Anterior cingulate cortex (tissue), 58 donors: ENCODE data around the gene CADPS.
A peak's percentile ranks its signal among the peaks of the same experiment; 100 is the strongest.

Experiments used
- DNase-seq, 58 donors: peaks; one replicate each; lab custom pipeline; 2025; lab: John Stamatoyannopoulos, UW

The CADPS gene

GRCh38 chr3:62475306-62475705 lies 399.9 kb downstream of the CADPS start:
- no peak for DNase-seq

GRCh38 chr3:62467966-62468722 lies 407.1 kb downstream of the CADPS start:
- DNase-seq, result no peak

- peak in 1 of 58 donors; percentile 8 for DNase-seq
These were observed 412.4 kb downstream of the CADPS start for GRCh38 chr3:62462788-62463187.

- peak in 8 of 58 donors; percentile 5 to 41 (median 26) for DNase-seq
These were observed 413.0 kb downstream of the CADPS start for GRCh38 chr3:62462104-62462762.

- no peak for DNase-seq
These were observed 420.3 kb downstream of the CADPS start for GRCh38 chr3:62454916-62455315.

- peak in 1 of 58 donors; percentile 2 for DNase-seq
These were observed 421.8 kb downstream of the CADPS start for GRCh38 chr3:62453448-62453847.

GRCh38 chr3:62451211-62451887 lies 423.9 kb downstream of the CADPS start:
- DNase-seq, result no peak

- no peak for DNase-seq
These were observed 428.8 kb downstream of the CADPS start for GRCh38 chr3:62446337-62446940.

- no peak for DNase-seq
These were observed 429.9 kb downstream of the CADPS start for GRCh38 chr3:62445275-62445674.

- DNase-seq, result no peak
These were observed 435.2 kb downstream of the CADPS start for GRCh38 chr3:62439978-62440377.

- no peak for DNase-seq
These were observed 435.9 kb downstream of the CADPS start for GRCh38 chr3:62439176-62439813.

- DNase-seq, result no peak
These were observed 438.4 kb downstream of the CADPS start for GRCh38 chr3:62436785-62437184.

GRCh38 chr3:62433396-62433795 lies 441.8 kb downstream of the CADPS start:
- no peak for DNase-seq

GRCh38 chr3:62421207-62421606 lies 454.0 kb downstream of the CADPS start:
- peak in 1 of 58 donors; percentile 5 for DNase-seq

GRCh38 chr3:62416144-62416543 lies 459.1 kb downstream of the CADPS start:
- no peak for DNase-seq

- peak in 1 of 58 donors; percentile 10 for DNase-seq
These were observed 459.9 kb downstream of the CADPS start for GRCh38 chr3:62415312-62415801.

GRCh38 chr3:62414786-62415185 lies 460.4 kb downstream of the CADPS start:
- DNase-seq, result no peak

- DNase-seq, result no peak
These were observed 461.5 kb downstream of the CADPS start for GRCh38 chr3:62413687-62414086.

- DNase-seq, result no peak
These were observed 468.3 kb downstream of the CADPS start for GRCh38 chr3:62406945-62407344.

GRCh38 chr3:62405566-62405965 lies 469.6 kb downstream of the CADPS start:
- DNase-seq, result no peak
